ENCODE data around the gene GSG1L.

DNA sequence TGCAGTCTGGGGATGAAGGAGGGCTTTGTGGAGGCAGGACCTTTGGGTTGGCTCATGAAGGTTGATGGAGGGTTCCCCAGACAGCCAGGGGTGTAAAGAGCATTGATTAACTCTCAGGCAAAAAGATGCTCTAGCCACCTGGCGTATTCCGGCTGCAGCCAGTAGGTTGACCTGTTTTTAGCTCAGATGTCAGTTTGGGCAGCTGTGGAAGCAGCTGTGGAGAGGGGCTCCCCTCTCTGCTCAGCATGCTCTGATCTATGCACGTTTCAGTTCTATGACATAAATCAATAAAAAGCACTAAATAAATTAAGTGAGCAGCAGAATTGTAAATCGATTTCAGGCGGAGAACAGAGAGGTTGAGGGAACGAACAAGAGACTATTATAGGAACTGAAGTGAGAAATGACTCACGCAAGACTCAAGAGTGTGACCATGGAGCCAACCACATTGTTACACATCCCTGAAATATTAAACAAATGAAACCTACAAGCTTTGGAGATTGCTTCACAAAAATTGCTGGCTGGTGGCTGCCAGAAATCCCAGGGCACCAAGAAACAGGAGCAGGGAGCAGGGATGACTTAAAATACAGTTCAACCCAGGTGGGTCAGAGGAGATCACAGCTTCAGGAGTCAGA, 111.9 kb downstream of the GSG1L start:
- TF ChIP-seq, protein P1, sequence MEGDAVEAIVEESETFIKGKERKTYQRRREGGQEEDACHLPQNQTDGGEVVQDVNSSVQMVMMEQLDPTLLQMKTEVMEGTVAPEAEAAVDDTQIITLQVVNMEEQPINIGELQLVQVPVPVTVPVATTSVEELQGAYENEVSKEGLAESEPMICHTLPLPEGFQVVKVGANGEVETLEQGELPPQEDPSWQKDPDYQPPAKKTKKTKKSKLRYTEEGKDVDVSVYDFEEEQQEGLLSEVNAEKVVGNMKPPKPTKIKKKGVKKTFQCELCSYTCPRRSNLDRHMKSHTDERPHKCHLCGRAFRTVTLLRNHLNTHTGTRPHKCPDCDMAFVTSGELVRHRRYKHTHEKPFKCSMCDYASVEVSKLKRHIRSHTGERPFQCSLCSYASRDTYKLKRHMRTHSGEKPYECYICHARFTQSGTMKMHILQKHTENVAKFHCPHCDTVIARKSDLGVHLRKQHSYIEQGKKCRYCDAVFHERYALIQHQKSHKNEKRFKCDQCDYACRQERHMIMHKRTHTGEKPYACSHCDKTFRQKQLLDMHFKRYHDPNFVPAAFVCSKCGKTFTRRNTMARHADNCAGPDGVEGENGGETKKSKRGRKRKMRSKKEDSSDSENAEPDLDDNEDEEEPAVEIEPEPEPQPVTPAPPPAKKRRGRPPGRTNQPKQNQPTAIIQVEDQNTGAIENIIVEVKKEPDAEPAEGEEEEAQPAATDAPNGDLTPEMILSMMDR (IDR thresholded peaks at IDR 0.05): no peak
- TF ChIP-seq POLR2A (IDR thresholded peaks at IDR 0.05): no peak
- no peak for TF ChIP-seq POLR2AphosphoS5 (IDR thresholded peaks at IDR 0.05)
